GM18873 (cell line): ENCODE measurements around the gene SMDT1.
"Not testable (repeated sequence)": the region's sequence is repeated elsewhere in the genome, so short reads cannot be mapped to it uniquely, and the experiment has no call there.

Experiments
- ATAC-seq: cut with Tn5 transposase; IDR thresholded peaks from one replicate; pipeline ENCODE4 v1.9.1; 2021; ENCODE audit warnings: mild to moderate bottlenecking, moderate library complexity, moderate number of reproducible peaks; ENCODE audit not compliant: unreplicated experiment, low FRiP score

SMDT1 gene

GRCh38 chr22:42070517-42071422 is 8.7 kb upstream of the SMDT1 start, which contains the start of gene NAGA:
Gene NAGA (minus strand): TSS chr22:42070812. CDS start chr22:42070297, 515 bp downstream.
- ATAC-seq, result peak; percentile 85

GRCh38 chr22:42071508-42071907 is 8.0 kb upstream of the SMDT1 start:
- not testable (repeated sequence) for ATAC-seq

- ATAC-seq, result no peak
These were observed 6.7 kb upstream of the SMDT1 start for GRCh38 chr22:42072606-42073330.

- ATAC-seq, result no peak
These were observed 5.9 kb upstream of the SMDT1 start for GRCh38 chr22:42073621-42074041.

GRCh38 chr22:42074132-42074811 is 5.2 kb upstream of the SMDT1 start, which contains the start of gene PHETA2:
Gene PHETA2 (plus strand): TSS chr22:42074248. CDS start chr22:42077294, 3,046 bp downstream.
- no peak for ATAC-seq

GRCh38 chr22:42074846-42075676 is 4.4 kb upstream of the SMDT1 start:
- no peak for ATAC-seq

GRCh38 chr22:42076764-42077485 is 2.6 kb upstream of the SMDT1 start:
- no peak for ATAC-seq

- ATAC-seq, result no peak
These were observed 1.9 kb upstream of the SMDT1 start for GRCh38 chr22:42077486-42078125.

- ATAC-seq, result no peak
These were observed 806 bp upstream of the SMDT1 start for GRCh38 chr22:42078469-42079318.

- no peak for ATAC-seq
These were observed 787 bp downstream of the SMDT1 start for GRCh38 chr22:42080287-42080686.

GRCh38 chr22:42083119-42083518 is 3.6 kb downstream of the SMDT1 start:
- no peak for ATAC-seq

GRCh38 chr22:42084874-42085273 is 5.4 kb downstream of the SMDT1 start:
- no peak for ATAC-seq

GRCh38 chr22:42086051-42086450 is 6.6 kb downstream of the SMDT1 start:
- ATAC-seq, result no peak

GRCh38 chr22:42090596-42091454 is 11.3 kb downstream of the SMDT1 start, which contains the start of gene NDUFA6:
Gene NDUFA6 (minus strand): TSS chr22:42090772. CDS start chr22:42090744, 28 bp downstream.
- peak; percentile 91 for ATAC-seq

GRCh38 chr22:42091455-42091782 is 11.9 kb downstream of the SMDT1 start:
- no peak for ATAC-seq

GRCh38 chr22:42101199-42101598 is 21.7 kb downstream of the SMDT1 start:
- ATAC-seq, result no peak

- ATAC-seq, result not testable (repeated sequence)
These were observed 24.9 kb downstream of the SMDT1 start for GRCh38 chr22:42104332-42104860.
